Astrocyte of the cerebellum (primary cell): ENCODE results near the gene HILPDA.

Experiments
- DNase-seq: peaks from one replicate; pipeline ENCODE4 v3.0.0-alpha.2; 2011; ENCODE audit warnings: low read depth
- H3K4me3 ChIP-seq: 2 replicates; pipeline ENCODE4 v1.5.1; 2011; ENCODE audit warnings: mild to moderate bottlenecking, low read depth, low read length, moderate library complexity
- CTCF ChIP-seq: IDR thresholded peaks from 2 replicates; pipeline ENCODE4 v1.5.1; 2012; ENCODE audit warnings: low read length, low read depth, moderate library complexity, mild to moderate bottlenecking; ENCODE audit errors: missing control alignments
- in situ Hi-C: cut with HindIII; loops from 2 replicates; pipeline ENCODE4 v1.10.0; 2017; ENCODE audit warnings: low sequenced_read_pairs

The HILPDA gene

GRCh38 chr7:128430207-128430606, 25.5 kb upstream of the HILPDA start:
- TF ChIP-seq CTCF, result no peak
- no peak overlapping the region for H3K4me3 ChIP-seq
- in situ Hi-C loops, result no loop called here
- DNase-seq, result no peak

- TF ChIP-seq CTCF, result no peak
- no peak overlapping the region for H3K4me3 ChIP-seq
- in situ Hi-C loops, result no loop called here
- no peak for DNase-seq
Observed at GRCh38 chr7:128431221-128431620, 24.5 kb upstream of the HILPDA start.

GRCh38 chr7:128431754-128432153, 23.9 kb upstream of the HILPDA start:
- no peak for DNase-seq
- TF ChIP-seq CTCF, result no peak
- in situ Hi-C loops, result no loop called here
- H3K4me3 ChIP-seq, result no peak overlapping the region

- TF ChIP-seq CTCF, result no peak
- H3K4me3 ChIP-seq, result no peak overlapping the region
- in situ Hi-C loops, result no loop called here
- DNase-seq, result no peak
Observed at GRCh38 chr7:128434413-128435326, 21.0 kb upstream of the HILPDA start.

- H3K4me3 ChIP-seq, result no peak overlapping the region
- TF ChIP-seq CTCF, result no peak
- in situ Hi-C loops, result no loop called here
- DNase-seq, result no peak
Observed at GRCh38 chr7:128435327-128435686, 20.4 kb upstream of the HILPDA start.

GRCh38 chr7:128437426-128438332, 18.0 kb upstream of the HILPDA start:
- DNase-seq, result no peak
- H3K4me3 ChIP-seq, result no peak overlapping the region
- in situ Hi-C loops, result no loop called here
- TF ChIP-seq CTCF, result no peak
